Umbilical cord (tissue), 2 donors: ENCODE data around the gene ATP13A1. TPM values are rescaled to one million over a fixed set of nuclear protein-coding genes. Genes with fewer than 3 reads are reported as not detected.
A peak's percentile ranks its signal among the peaks of the same experiment; 100 is the strongest.

ENCODE experiments used
- DNase-seq: peaks from one replicate; pipeline ENCODE4 v3.0.0-alpha.2; 2015; ENCODE audit warnings: low spot score
- total RNA-seq: library from RNA; depleted of rRNA; stranded (reverse); fragments of >200 nt; gene quantifications from one replicate; pipeline ENCODE4 v1.2.3, GENCODE V29; 2014; ENCODE audit warnings: low replicate concordance; ENCODE audit not compliant: insufficient read depth

ATP13A1 gene
- total RNA-seq, 1 donor from 2014 or later, result 89.8 TPM

DNA sequence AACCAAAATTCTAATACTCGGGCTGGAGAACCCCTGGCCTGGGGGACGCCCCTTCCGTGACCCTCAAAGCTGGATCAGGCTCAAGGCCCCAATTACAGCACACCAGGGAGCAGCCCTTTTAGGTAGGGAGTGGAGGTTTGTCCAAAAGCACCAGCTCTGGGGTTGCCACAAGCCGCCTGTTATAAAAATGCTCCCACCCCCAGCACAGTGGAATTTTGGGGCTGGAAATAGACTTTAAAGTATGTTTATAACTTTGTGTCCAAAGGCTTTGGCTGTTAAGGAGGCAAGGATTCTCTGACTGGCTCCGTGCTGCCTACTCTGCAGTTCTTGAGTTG lies 19.5 kb downstream of the ATP13A1 start:
- DNase-seq, result no peak

DNA sequence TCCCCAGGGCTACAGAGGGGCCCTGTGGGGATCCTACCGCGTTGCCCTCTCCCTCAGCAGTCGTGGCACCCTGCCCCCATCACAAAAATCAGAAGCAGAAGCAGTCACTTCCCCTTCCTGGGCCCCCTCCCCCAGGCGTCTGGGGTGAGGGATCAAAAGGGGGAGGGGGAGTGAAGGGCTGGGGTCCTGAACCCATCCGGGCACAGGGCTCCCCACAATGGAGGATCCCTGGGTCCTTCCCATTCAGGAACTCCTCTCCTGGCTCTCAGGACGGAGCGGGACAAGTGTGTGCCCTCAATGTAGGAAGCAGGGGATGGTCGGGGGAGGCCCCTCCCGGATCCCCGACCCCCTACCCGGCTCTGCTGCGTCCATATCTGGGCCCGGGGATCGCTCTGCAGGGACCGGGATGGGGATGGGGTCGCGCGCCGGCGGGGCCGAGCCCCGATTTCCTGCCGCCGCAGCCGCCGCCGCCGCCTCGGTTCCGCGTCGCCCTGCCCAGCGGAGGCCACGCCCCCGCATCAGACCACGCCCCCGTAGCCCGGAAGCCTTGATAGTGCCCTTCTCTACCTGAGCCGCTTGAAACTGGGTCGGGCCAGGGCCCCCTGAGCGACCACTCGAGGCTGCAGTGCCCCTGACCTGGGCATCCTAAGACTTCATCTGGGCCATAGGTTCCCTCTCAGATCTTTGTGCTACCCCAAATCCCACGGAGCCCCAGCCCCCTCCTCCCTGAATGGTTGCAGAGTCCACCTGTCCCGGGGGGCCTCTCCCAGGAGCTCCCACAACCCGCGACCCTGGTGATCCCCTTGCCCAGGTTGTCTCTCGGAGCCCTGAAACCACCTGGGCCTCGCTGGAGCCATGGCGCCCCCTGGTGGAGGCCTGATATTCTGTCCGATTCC lies 20.1 kb downstream of the ATP13A1 start, which contains the start of gene GMIP:
Gene GMIP (minus strand): TSS at position 500 of the 896 bp plus-strand sequence. CDS start 128 bp downstream, at position 372.
- DNase-seq, result peak; percentile 67

DNA sequence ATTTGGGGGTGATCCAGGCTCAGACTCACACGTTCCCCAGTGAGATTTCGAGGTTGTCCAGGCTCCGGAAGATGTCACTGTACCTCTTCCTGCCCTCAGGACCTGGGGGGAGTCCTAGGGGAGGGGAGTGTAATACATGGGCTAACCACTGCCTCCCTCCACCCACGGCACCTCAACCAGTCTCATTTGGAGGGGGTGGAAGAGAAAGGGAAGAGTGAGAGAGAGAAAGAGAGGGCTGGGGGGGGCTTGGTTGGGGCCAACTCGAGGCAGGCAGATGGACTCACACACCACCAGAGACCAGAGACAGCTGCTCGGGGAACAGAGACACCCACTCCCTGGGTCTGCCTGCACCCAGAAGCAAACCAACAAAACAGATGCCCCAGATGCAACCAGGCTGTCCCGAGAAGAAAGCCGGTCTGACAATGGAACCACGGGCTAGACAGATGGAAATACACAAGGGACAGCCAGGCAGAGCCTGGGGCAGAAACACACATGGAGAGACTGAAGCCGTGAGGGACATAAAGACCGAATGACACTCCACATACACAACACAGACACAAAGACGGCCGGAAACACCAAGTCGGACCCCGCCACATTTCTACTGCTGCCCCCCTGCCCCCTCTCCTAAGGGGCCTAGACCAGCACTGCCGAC lies 20.8 kb downstream of the ATP13A1 start:
- DNase-seq, result no peak

DNA sequence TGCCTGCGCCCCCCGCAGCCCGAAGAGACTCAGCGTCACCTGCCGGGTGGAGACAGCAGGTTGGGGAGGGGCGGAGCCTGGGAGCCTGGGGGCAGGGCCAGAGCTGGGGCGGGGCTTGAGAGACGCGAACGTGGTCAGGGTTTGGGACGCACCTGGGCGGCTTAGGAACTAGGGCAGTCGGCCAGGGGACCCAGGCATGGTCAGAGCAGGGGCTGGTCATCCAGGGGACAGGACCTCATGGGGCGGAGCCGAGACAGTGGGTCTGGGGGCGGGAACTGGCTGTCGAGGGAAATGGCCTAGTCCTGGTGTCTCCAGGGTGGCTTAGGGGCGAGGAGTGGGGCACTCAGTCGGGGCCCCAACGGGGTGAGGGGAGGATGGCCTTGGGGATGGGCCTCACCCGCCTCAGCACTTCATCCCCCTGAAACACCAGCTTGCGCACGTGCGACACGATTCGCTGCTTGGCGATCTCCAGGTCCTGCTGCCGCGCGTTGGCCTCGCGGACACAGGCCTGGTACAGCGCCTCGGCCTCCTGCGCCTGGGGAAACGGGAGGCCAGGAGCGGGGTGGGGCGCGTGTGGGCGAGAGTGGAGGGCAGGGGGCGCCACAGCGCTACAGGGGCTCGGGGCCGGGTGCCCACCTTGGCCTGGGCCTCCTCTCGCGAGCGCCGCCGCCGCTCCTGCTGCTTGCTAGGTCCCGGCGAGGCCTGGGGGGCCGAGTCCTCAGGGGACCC lies 25.8 kb downstream of the ATP13A1 start:
- no peak for DNase-seq

DNA sequence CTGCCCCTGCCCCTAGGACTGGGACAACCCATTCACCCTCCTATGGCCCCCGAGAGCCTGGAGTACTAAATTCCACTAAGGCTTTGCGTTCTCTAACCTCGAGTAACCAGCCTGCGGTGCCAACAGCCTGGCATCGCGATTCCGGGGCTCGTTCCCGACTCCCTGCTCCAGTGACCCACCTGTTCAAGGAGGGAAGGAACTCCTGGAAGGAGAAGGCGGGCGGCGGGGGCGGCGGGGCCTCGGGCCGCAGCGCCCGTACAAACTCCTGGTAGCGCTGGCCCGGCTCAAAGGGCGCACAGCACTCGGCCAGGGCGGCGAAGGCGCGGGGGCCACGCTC lies 26.3 kb downstream of the ATP13A1 start:
- DNase-seq, result no peak

DNA sequence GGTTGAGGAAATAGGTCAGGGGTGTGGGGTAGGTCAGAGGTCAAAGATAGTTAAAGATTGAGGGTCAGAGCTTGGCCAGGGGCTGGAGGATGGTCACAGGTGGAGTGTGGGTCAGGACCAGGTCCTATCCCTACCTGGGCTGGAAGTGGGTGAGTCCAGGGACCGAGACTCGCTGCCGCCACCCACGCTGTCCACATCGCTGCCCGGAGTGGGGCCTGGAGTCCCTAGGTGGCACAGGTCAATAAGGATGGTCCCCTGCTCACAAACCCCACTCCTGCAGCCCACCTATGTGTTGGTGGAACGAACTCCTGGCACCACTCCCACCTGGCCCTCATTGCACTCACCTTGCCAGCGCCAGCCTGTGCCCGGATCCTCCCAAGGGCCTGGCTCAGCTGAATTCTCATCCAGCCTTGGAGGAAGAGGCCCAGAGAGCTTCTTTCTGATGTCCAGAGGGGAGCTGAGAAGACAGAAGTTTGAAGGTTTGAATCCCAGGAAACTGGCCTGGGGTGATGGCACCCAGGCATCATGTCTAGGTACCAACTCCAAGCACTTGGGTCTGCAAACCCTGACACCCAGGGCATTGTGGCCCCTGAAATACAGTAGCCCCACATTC lies 26.8 kb downstream of the ATP13A1 start:
- DNase-seq, result no peak

DNA sequence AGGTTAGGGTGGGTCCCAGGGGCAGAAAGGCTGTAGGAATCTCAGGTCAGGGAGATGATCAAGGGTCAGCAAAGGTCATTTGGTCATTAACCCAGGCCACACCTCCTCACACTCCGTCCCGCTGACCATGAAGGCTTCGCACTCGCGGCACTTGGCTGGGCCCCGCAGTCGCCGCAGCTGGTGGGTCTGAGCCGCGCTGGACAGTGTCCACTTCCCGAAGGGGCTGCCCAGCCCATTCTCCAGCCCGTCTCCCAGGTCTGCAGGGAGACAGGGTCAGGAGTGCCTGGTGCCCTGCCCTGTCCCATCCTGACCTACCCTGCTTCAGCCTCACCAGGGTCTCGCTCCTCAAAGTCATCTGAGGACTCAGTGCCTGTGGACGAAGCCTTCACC lies 28.2 kb downstream of the ATP13A1 start:
- no peak for DNase-seq

DNA sequence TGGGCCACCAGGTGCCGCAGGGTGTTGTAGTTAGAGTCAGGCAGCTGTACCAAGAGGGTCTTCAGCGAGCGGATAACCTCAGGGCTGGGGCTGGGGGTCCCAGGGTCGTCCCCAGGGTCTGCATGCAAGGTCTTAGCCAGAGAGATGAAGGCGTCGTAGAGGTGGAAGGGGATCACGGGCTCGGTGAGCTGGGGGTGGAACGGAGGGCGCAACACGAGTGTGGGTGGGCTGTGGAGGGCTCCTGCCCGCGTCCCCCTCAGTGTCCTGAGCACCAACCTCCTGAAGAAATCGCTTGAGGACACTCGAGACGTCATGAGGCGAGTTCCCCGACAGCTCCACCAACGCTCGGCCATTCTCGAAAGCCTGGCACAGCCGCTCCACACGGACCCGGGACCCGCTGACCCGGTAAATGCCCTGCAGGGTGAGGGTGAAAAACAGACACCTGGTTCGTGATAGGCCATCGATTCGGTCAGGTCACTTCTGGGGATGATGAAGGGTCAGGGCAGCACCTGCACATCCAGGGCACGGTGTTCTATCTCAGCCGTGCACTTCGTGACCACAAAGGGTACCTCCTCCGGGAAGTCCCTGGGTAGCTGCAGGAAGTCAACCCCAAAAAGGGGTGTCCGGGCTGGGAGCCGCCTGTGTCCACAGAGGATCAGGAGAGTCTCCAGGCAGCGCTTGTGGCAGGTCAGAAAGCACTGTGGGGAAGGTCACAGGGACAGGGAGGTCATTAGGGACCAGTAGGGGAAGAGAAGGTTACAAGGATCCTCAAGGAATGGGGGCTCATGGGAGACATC lies 28.8 kb downstream of the ATP13A1 start:
- DNase-seq, result no peak

DNA sequence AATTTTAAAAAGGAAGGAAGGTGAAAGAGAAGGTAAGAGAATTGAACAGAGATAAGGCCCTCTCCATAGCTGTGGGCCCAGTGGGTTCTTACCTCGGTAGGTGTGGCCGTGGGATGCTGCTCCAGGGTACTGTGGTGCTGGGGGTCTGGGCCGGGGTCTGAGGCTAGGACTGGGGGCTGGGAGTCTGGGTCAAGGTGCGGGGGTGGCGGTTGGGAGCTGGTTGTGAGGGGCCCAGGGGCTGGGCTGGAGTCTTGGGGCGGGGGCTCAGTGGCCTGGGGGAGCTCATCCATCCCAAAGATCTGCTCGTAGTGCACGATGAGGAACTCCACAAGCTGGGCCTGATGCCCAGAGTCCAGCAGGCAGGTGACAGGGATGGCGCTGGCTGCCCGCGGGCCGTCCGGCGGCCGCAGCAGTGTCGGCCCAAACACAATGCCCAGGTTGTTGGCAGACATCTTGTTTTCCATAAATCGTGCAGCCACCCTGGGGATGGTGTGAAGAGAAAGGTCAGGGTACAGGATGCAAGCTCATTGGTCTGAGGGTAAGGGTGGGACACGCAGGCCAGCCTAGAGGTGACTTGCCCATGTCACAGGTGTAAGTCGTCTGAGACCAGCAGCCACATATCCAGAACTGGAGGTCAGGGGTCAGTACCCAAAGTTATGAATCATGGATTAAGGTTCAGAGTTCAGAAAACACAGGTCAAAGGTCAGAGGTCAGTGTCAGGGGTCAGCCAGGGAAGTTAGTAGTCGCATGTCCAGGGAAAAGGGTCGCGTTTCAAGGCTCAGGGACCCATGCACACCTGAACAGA lies 29.6 kb downstream of the ATP13A1 start:
- DNase-seq, result no peak

DNA sequence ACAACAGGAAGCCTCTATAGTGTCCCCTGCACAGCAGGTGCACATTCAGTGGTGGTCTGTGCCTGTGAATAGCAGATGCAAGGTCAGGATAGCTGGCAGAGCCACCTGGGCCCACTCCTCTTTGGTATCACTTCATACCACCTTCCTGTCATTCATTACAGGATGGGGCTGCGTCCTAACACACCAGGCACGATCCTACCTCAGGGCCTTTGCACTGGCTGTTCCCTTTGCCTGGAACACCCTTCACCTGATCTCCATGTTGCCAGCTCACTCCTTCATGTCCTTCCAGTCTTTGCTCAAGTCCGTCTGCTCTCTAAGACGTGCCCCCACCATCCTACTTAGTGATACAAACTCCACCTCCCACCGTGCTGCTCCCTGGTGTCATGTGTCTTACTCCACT lies 30.8 kb downstream of the ATP13A1 start:
- DNase-seq, result no peak

DNA sequence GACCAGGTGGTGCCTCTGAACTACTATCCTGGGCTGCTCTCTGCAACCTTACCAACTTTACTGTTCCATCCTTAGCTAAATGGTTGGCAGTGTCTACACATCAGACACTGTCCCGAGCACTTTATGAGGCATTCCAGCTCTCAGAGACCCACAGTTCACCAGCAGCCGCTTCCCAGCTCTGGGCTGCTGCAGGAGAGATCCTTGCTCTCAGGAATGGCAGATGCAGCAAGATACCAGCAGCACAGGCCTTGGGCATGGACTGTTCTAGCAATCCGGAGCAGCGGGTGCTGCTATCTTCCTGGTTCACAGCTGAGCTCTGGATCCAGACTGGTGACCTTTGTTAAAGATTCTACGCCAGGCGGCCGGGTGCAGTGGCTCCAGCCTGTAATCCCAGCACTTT lies 32.1 kb downstream of the ATP13A1 start:
- no peak for DNase-seq

DNA sequence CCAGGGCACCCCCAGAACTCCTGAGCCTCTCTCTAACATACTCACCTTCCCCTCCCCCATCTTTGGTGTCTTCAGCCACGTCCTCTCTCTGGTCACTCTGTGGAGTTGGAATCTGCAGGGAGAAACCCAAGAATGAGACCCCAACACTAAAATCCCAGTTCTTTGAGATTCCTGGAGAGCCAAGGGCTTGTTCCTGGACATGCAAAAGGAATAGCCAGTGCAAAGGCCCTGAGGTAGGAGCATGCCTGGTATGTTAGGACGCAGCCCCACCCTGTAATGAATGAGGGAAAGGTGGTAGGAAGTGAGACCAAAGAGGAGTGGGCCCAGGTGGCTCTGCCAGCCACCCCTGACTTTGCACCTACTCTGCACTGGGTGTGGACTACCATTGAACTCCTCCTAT lies 33.0 kb downstream of the ATP13A1 start:
- no peak for DNase-seq

DNA sequence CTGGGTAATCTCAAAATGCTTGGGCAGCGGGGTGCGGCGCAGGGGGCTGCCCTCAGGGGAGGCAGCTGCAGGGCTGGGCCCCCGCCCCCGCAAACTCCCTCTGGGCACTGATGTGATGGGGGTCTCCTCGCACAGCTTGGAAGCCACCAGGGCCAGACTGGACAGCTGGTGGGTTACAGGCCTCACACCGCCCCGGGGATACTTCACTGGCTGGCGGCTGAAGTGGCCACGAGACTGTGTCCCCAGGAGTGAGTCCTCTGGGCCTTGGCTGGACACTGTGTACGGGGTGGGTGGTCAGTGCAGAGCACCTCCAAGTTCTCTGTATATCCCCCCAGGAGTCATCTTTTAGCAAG lies 33.4 kb downstream of the ATP13A1 start:
- no peak for DNase-seq

DNA sequence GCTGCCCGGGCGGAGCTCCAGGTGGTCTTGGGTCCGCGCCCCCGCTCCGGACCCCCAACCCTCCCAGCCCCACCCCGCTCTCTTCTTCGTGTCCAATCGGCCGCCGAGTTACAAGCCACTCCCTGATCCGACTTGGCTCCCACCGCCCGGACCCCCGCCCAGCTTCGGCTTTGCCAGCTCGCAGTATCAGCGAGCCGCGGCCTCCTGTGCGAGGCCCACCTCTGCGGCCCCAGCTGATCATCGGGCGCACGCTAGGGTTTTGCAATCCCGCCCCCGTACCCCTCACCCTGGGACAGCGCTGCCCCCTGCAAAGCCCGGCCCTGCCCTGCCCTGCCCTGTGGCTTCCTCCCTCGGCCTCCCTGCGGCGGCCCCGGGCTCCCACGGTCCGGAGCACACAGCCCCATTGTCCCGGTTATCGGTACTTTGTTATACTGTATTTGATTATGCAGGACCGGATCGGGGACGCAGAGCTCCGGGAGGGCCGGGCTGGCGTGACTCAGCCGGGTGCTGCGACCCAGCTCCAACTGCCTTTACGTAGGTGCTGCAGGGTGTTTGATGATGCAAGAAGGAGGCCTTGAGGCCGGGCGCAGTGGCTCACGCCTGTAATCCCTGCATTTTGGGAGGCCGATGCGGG lies 34.9 kb downstream of the ATP13A1 start:
- DNase-seq, result no peak

DNA sequence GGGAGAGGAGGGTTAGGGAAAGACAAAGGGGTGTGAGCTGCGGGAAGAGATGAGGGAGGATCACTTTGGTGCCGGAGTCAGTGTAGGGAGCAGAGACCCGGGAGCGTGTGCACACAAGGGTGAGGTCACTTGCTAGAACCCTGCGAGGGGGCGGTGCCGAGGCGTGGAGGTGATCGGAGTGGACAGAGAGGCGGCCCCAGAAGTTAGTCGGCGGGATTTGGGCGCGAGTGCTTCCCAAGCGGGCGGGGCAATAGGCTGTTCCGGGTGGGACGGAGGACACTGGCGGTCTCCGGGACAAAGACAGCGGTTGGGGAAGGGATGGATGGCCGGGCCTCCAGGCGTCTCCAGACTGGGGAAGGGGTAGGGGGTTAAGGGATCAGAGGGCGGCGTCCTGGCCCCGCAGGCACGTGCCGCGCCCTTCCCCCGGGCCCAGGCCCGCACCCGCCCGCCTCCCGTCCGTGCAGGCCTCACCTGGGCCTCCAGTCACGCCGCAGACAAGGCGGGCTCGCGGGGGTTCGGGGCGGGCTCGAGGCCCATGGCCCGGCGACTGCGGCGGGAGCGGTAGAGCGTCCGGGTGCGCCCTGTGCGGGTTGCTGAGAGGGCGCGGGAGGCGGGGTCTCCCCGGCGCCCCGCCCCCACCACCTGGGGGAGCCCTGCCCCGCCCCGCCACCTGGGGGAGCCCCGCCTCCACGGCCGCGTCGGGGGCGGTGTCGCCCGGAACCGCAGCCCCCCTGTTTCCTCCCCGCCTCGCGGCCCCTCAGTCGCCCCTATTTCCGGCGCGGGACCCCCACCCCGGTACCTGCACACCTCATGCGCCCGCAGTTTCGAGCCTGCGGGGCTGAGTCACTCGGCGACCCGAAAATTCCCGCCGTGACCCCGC lies 35.6 kb downstream of the ATP13A1 start, which contains the start of gene LPAR2:
Gene LPAR2 (minus strand): TSS at position 600 of the 880 bp plus-strand sequence. CDS start 945 bp downstream, outside the sequence.
- DNase-seq, result no peak

DNA sequence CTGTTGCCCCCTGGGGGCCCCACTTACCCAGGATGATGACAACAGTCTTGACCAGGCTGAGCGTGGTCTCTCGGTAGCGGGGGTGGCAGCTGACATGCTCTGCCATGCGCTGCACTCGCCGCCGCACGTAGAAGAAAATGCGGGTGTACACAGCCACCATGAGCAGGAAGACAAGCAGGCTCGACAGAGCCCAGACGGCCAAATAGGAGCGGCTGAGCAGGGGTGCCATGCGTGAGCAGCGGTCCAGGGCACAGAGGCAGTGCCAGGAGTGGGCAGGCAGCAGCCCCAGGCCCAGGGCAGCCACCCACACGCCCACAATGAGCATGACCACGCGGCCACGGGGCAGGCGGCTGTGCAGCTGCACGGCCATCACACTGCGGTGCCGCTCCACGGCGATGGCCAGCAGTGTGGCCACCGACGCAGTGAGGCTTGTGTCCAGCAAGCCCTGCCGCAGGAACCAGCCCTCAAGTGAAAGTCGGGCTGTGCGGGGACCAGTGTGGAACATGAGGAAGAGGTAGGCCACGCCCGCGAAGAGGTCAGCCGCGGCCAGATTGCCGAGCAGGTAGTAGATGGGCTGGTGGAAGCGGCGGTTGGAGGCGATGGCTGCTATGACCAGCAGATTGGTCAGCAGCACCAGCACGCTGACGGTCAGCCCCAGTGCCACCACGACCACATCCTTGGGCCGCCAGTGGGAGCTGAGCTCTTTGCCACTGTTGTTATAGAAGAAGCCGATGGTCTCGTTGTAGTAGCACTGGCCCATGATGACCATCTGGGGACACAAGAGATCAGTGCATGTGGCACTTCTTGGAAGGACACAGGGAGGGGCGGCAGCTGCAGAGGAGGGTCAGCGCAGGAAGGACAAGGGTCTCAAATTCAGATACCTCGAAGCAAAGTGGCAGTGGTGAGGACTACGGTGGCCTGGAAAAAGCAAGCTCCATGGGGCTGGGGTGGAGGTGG lies 36.7 kb downstream of the ATP13A1 start:
- DNase-seq, result no peak

DNA sequence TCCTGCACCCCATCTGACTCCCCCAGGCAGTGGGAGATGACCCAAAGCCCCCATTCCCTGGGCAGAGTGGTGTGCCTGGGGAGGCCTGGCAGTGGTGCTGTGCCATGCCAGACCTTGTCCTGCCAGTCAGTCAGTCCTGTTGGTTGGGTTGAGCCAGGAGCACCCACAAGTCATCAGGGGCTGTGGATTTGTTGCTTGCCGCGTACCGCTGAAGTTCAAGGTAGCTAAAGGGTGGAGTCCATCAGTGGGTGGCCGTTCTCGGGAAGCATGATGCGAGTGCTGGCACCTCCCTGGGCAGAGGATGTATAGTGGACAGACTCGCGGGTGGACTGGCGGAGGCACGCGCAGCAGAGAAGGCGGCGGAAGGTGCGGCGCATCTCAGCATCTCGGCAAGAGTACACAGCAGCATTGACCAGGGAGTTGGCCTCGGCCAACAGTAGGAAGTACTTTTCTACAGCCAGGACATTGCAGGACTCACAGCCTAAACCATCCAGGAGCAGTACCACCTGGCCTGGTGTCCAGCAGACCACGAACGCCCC lies 39.4 kb downstream of the ATP13A1 start:
- no peak for DNase-seq
